DND-41 (cell line): Measurements from ENCODE around the gene LOX.

Experiments used
- CTCF ChIP-seq: IDR thresholded peaks from 2 replicates; pipeline ENCODE4 v1.5.1; 2012; ENCODE audit warnings: borderline replicate concordance, low read length, moderate library complexity, mild to moderate bottlenecking; ENCODE audit not compliant: poor library complexity, severe bottlenecking; ENCODE audit errors: extremely low read depth
- EZH2 ChIP-seq: IDR thresholded peaks from 3 replicates; pipeline ENCODE4 v1.6.1; 2012; ENCODE audit warnings: borderline replicate concordance, low read depth, mild to moderate bottlenecking, moderate library complexity, low read length, inconsistent platforms; ENCODE audit not compliant: severe bottlenecking

DNA sequence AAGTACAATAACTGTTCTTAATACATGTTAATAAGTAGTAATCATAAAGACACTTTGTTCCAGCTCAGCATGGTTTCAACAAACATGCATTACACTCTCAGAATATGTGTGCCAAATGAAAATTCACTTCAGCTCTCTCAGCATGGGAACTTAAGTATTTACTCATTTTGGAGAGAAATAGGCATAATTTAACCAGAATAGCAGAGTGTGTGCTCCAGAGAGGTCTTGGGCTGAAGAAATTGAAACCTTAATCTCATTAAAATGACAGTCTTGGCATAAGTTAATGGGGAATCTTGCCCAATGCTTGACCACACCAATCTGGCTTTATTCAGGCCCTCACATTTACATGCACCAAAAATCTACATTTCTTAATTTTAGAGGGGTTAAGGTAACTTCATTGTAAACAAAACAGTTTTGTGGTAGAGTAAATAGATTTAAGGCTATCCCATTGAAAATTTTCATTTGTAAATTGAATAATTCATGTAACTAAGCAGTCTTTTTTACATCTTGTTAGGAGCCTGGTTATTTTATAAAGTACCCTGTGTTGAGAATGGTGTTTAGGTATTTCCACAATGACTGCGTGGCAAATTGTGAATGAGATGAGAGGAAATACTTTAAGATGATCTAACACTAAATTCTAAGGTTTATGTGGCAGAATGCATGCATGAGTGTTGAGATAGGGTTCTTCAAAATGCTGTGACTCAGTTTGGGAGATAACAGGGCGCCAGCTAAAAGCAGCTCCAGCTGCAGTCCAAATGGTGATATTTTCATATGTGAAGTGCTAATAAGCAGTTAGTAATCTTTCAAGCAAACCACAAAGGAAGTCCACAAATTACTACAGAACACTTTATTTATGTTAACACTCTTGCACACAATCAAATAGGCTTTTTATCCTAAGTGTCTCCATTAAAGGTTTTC, 11.3 kb upstream of the LOX start:
- TF ChIP-seq CTCF (no peak), EZH2 (no peak)
